Esophagus squamous epithelium (tissue), 5 donors: ENCODE data around the gene PSAPL1. TPM values are rescaled to one million over a fixed set of nuclear protein-coding genes. Genes with fewer than 3 reads are reported as not detected.

Source experiments
- DNase-seq: peaks from one replicate; lab custom pipeline; 2025; lab: John Stamatoyannopoulos, UW
- H3K27ac ChIP-seq, 4 donors: fragments of 200-600 bp; sonication (generic); one replicate each; pipeline ENCODE4 v1.5.1; 2016 to 2019; ENCODE audit warnings: mild to moderate bottlenecking in 1 of 4
- H3K27me3 ChIP-seq, 4 donors: fragments of 200-600 bp; sonication (generic); 1 replicate in 3 of 4; 2 replicates in 1 of 4; pipeline versions ENCODE4 v1.5.1 to v1.6.0; 2017 to 2021; ENCODE audit warnings: antibody characterized with exemption in 1 of 4
- H3K36me3 ChIP-seq, 3 donors: fragments of 200-600 bp; sonication (generic); one replicate each; pipeline ENCODE4 v1.5.1; 2016 to 2019
- H3K4me1 ChIP-seq, 3 donors: fragments of 200-600 bp; sonication (generic); one replicate each; pipeline ENCODE4 v1.5.1; 2017 to 2019
- H3K4me3 ChIP-seq, 4 donors: fragments of 200-600 bp; sonication (generic); 1 replicate in 3 of 4; 2 replicates in 1 of 4; pipeline ENCODE4 v1.5.1; 2016 to 2019; ENCODE audit warnings: mild to moderate bottlenecking in 2 of 4, moderate library complexity in 1 of 4
- H3K9me3 ChIP-seq, 3 donors: fragments of 200-600 bp; sonication (generic); one replicate each; pipeline ENCODE4 v1.5.1; 2016 to 2019
- POLR2A ChIP-seq, 4 donors: fragments of 450-650 bp; IDR thresholded peaks; one replicate each; pipeline ENCODE4 v1.6.1; 2017; ENCODE audit warnings: antibody characterized with exemption in 4 of 4, mild to moderate bottlenecking in 4 of 4, moderate library complexity in 3 of 4
- WGBS, 2 donors: methylation state at CpG; one replicate each; pipeline ENCODE4 v1.1.5; 2018; 5-methylcytosine and 5-hydroxymethylcytosine counted together
- intact Hi-C: fragments of 100-400 bp; cut with DNase I; formaldehyde crosslinking; loops from one replicate; pipeline ENCODE4 v1.15.0; 2022
- small RNA-seq, 4 donors: library from RNA; depleted of rRNA; stranded (forward); fragments of <200 nt; gene quantifications; one replicate each; pipeline ENCODE3, GENCODE V24; 2016
- total RNA-seq, 4 donors: library from RNA; depleted of rRNA; stranded (reverse); fragments of >200 nt; gene quantifications; one replicate each; pipeline ENCODE4 v1.1.0, GENCODE V29; 2016
- TF ChIP-seq, protein P1 (sequence below), 6 experiments: fragments of 450-650 bp in 4 of 6; fragments of 200-600 bp in 2 of 6; sonication (generic) in 2 of 6; IDR thresholded peaks; one replicate each; pipeline ENCODE4 v1.5.1; 2016 to 2019; ENCODE audit warnings: antibody characterized with exemption in 6 of 6, mild to moderate bottlenecking in 4 of 6, moderate library complexity in 4 of 6
- donor health status: DM: yes; HTN: yes; CAD: no.

Gene PSAPL1
- total RNA-seq, 4 donors from 2014 or later = under 0.01 to 0.15 (median 0.09) TPM; not detected in 1

DNA sequence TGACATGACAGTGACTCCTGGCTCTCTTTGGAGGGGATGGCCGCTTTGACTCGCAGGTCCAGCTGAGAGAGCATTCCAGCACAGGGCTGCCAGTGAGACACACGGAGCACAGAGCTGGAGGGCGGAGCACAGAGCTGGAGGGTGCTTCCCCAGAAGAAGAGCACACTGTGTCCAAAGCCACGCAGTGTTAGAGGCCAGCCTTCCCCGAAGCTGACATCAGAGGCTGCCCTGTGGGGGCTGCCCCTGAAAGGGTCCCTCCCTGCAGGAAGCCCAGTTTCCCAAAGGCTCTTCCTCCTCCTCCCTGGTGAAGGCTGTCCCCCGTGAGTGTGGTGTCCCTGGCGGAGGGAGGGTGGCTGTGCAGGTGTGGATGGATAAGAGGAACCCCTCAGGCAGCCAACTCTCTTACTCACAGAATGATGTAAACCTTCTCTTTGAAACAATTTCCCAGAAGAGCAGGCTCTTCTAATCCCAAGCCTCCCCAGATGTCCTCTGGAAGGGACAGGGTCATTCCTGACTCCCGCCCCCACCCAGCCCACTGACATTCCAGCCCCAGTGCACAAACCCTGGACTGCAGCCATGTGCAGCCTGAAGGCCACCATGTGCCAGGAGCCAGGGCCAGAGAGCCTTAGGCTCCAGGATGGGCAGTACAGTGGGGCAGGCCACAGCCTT is 53.4 kb downstream of the PSAPL1 start:
- no peak overlapping the region for H3K4me3 ChIP-seq
- 38 to 51% methylated on average over 7 to 8 of the region's 9 CpGs for WGBS, 2 donors
- peaks cover 0 to 17% (median 0%) of the 10 kb centered on the region in 3 donors for H3K4me1 ChIP-seq
- intact Hi-C loops = no loop called here
- no peaks in the 10 kb centered on the region for H3K36me3 ChIP-seq
- H3K27ac ChIP-seq = no peak overlapping the region
- DNase-seq = no peak
- H3K27me3 ChIP-seq = peaks cover 0 to 42% (median 0%) of the 10 kb centered on the region in 4 donors
- no peak for TF ChIP-seq POLR2A (IDR thresholded peaks at IDR 0.05)
- TF ChIP-seq, protein P1, sequence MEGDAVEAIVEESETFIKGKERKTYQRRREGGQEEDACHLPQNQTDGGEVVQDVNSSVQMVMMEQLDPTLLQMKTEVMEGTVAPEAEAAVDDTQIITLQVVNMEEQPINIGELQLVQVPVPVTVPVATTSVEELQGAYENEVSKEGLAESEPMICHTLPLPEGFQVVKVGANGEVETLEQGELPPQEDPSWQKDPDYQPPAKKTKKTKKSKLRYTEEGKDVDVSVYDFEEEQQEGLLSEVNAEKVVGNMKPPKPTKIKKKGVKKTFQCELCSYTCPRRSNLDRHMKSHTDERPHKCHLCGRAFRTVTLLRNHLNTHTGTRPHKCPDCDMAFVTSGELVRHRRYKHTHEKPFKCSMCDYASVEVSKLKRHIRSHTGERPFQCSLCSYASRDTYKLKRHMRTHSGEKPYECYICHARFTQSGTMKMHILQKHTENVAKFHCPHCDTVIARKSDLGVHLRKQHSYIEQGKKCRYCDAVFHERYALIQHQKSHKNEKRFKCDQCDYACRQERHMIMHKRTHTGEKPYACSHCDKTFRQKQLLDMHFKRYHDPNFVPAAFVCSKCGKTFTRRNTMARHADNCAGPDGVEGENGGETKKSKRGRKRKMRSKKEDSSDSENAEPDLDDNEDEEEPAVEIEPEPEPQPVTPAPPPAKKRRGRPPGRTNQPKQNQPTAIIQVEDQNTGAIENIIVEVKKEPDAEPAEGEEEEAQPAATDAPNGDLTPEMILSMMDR (IDR thresholded peaks at IDR 0.05) = peak in 1 of 6 experiments; percentile 18
- no peaks in the 10 kb centered on the region for H3K9me3 ChIP-seq

Small RNAs within 50 kb of the gene (small RNA-seq; reads per million reads assigned to genes)
- 0 reads per million in 4 donors for gene MIR4274

Other genes starting within 250 kb of the PSAPL1 start
- gene SORCS2, start 242.4 kb downstream of the PSAPL1 start, total RNA-seq = 1 to 10 TPM; 1.1 to 2.5 (median 2.0) TPM